H9 (cell line): ENCODE results near the gene SOSTDC1. TPM values are rescaled to one million over a fixed set of nuclear protein-coding genes. Genes with fewer than 3 reads are reported as not detected.
A peak's percentile ranks its signal among the peaks of the same experiment; 100 is the strongest.

ENCODE experiments used
- DNase-seq: peaks from one replicate; pipeline ENCODE4 v3.0.0-alpha.2; 2017
- H2AFZ ChIP-seq: one replicate; pipeline ENCODE4 v1.6.1; 2013; ENCODE audit warnings: mild to moderate bottlenecking, low read length, control low read depth, moderate library complexity
- H2AK5ac ChIP-seq: 2 replicates; pipeline ENCODE4 v1.6.1; 2013; ENCODE audit warnings: low read length, control low read depth, mixed read lengths; ENCODE audit not compliant: insufficient read length
- H2BK120ac ChIP-seq: one replicate; pipeline ENCODE4 v1.6.1; 2013; ENCODE audit warnings: low read depth, mild to moderate bottlenecking, low read length, control low read depth, inconsistent platforms; ENCODE audit not compliant: poor library complexity, severe bottlenecking
- H2BK12ac ChIP-seq: 2 replicates; pipeline ENCODE4 v1.6.1; 2013; ENCODE audit warnings: low read length, control low read depth, mixed read lengths, low read depth; ENCODE audit not compliant: insufficient read length
- H2BK15ac ChIP-seq: 2 replicates; pipeline ENCODE4 v1.6.1; 2013; ENCODE audit warnings: low read depth, low read length, control low read depth
- H2BK20ac ChIP-seq: one replicate; pipeline ENCODE4 v1.6.1; 2013; ENCODE audit warnings: low read depth, mild to moderate bottlenecking, low read length, control low read depth, inconsistent platforms; ENCODE audit not compliant: poor library complexity, severe bottlenecking
- H2BK5ac ChIP-seq: 2 replicates; pipeline ENCODE4 v1.6.1; 2013; ENCODE audit warnings: low read length, control low read depth, mixed read lengths; ENCODE audit not compliant: insufficient read length
- H3K14ac ChIP-seq: 2 replicates; pipeline ENCODE4 v1.6.1; 2013; ENCODE audit warnings: low read length, control low read depth; ENCODE audit not compliant: insufficient read depth
- H3K18ac ChIP-seq: 2 replicates; pipeline ENCODE4 v1.6.1; 2013; ENCODE audit warnings: low read depth, mild to moderate bottlenecking, mixed read lengths, low read length, control low read depth; ENCODE audit not compliant: insufficient read length
- H3K23ac ChIP-seq: 2 replicates; pipeline ENCODE4 v1.6.1; 2013; ENCODE audit warnings: low read length, control low read depth, mixed read lengths, low read depth; ENCODE audit not compliant: insufficient read length
- H3K23me2 ChIP-seq: 2 replicates; pipeline ENCODE4 v1.6.1; 2013; ENCODE audit warnings: low read depth, mild to moderate bottlenecking, mixed read lengths, low read length, control low read depth; ENCODE audit not compliant: insufficient read length, poor library complexity, severe bottlenecking
- H3K27ac ChIP-seq: 2 replicates; pipeline ENCODE4 v1.5.1; 2013; ENCODE audit warnings: low read length, control low read depth, mixed read lengths, low read depth; ENCODE audit not compliant: insufficient read length
- H3K27me3 ChIP-seq: 2 replicates; pipeline ENCODE4 v1.6.1; 2013; ENCODE audit warnings: low read length, control low read depth, inconsistent platforms; ENCODE audit not compliant: insufficient read depth
- H3K4ac ChIP-seq: 2 replicates; pipeline ENCODE4 v1.6.1; 2013; ENCODE audit warnings: low read depth, mild to moderate bottlenecking, control low read depth, inconsistent platforms, low read length, moderate library complexity
- H3K4me1 ChIP-seq: 2 replicates; pipeline ENCODE4 v1.6.1; 2013; ENCODE audit warnings: low read length, control low read depth, inconsistent platforms; ENCODE audit not compliant: insufficient read depth
- H3K4me2 ChIP-seq: 2 replicates; pipeline ENCODE4 v1.6.1; 2013; ENCODE audit warnings: low read length, control low read depth, mixed read lengths; ENCODE audit not compliant: insufficient read length, insufficient read depth
- H3K56ac ChIP-seq: 2 replicates; pipeline ENCODE4 v1.6.1; 2013; ENCODE audit warnings: low read depth, mild to moderate bottlenecking, mixed read lengths, low read length, control low read depth; ENCODE audit not compliant: insufficient read length
- H3K79me1 ChIP-seq: 2 replicates; pipeline ENCODE4 v1.6.1; 2013; ENCODE audit warnings: low read depth, mild to moderate bottlenecking, moderate library complexity, low read length, control low read depth, inconsistent platforms; ENCODE audit not compliant: insufficient read depth, poor library complexity, severe bottlenecking
- H3K79me2 ChIP-seq: 2 replicates; pipeline ENCODE4 v1.6.1; 2013; ENCODE audit warnings: low read length, control low read depth, inconsistent platforms; ENCODE audit not compliant: insufficient read depth
- H3K9ac ChIP-seq: 2 replicates; pipeline ENCODE4 v1.6.1; 2013; ENCODE audit warnings: low read length, control low read depth, mixed read lengths; ENCODE audit not compliant: insufficient read length; ENCODE audit errors: extremely low read depth
- H3K9me3 ChIP-seq: one replicate; pipeline ENCODE4 v1.6.1; 2013; ENCODE audit warnings: low read depth, low read length, inconsistent platforms; ENCODE audit not compliant: control insufficient read depth
- H3T11ph ChIP-seq: one replicate; pipeline ENCODE4 v1.6.1; 2013; ENCODE audit warnings: mild to moderate bottlenecking, low read length, control low read depth, inconsistent platforms
- H4K20me1 ChIP-seq: one replicate; pipeline ENCODE4 v1.6.1; 2013; ENCODE audit not compliant: control insufficient read depth, insufficient read length, insufficient read depth
- H4K5ac ChIP-seq: 2 replicates; pipeline ENCODE4 v1.6.1; 2013; ENCODE audit warnings: low read depth, mild to moderate bottlenecking, mixed read lengths, low read length, control low read depth; ENCODE audit not compliant: insufficient read length
- H4K8ac ChIP-seq: replicated peaks from 2 replicates; pipeline ENCODE4 v1.6.1; 2013; ENCODE audit warnings: low read length, control low read depth, mixed read lengths, low read depth; ENCODE audit not compliant: insufficient read length
- H4K91ac ChIP-seq: 2 replicates; pipeline ENCODE4 v1.6.1; 2013; ENCODE audit warnings: low read depth, mild to moderate bottlenecking, moderate library complexity, mixed read lengths, low read length, control low read depth; ENCODE audit not compliant: insufficient read length
- H3K27ac Mint-ChIP-seq, 3 experiments: 2 replicates in 2 of 3; 3 replicates in 1 of 3; pipeline ENCODE4 v1.8.0; 2020 to 2021; ENCODE audit warnings: mixed read lengths in 3 of 3, mild to moderate bottlenecking in 1 of 3, moderate library complexity in 1 of 3
- H3K27me3 Mint-ChIP-seq: 2 replicates; pipeline ENCODE4 v1.8.0; 2021; ENCODE audit warnings: low read depth, mild to moderate bottlenecking, moderate library complexity, mixed read lengths
- H3K36me3 Mint-ChIP-seq, 3 experiments: 2 replicates in 2 of 3; 3 replicates in 1 of 3; pipeline ENCODE4 v1.8.0; 2020 to 2021; ENCODE audit warnings: low read depth in 3 of 3, mixed read lengths in 3 of 3; ENCODE audit not compliant: insufficient read depth in 1 of 3
- H3K4me1 Mint-ChIP-seq, 2 experiments: 2 replicates each; pipeline ENCODE4 v1.8.0; 2020; ENCODE audit warnings: mixed read lengths in 2 of 2
- H3K4me3 Mint-ChIP-seq, 2 experiments: 2 replicates in 1 of 2; 3 replicates in 1 of 2; pipeline ENCODE4 v1.8.0; 2020 to 2021; ENCODE audit warnings: mild to moderate bottlenecking in 2 of 2, mixed read lengths in 2 of 2, moderate library complexity in 1 of 2
- H3K9me3 Mint-ChIP-seq, 2 experiments: 2 replicates in 1 of 2; 3 replicates in 1 of 2; pipeline ENCODE4 v1.8.0; 2020; ENCODE audit warnings: mild to moderate bottlenecking in 2 of 2, mixed read lengths in 2 of 2, moderate library complexity in 1 of 2
- CTCF ChIP-seq: fragments of 200-600 bp; sonication (generic); conservative IDR thresholded peaks from 3 replicates; pipeline ENCODE4 v1.8.0; 2021; ENCODE audit warnings: antibody characterized with exemption, mild to moderate bottlenecking
- WGBS: extraction: QIAGEN DNeasy Blood & Tissue Kit; methylation state at CpG from one replicate; pipeline ENCODE4 v1.1.7; 2013; ENCODE audit warnings: missing lambda C conversion rate, low lambda C conversion rate, mixed read lengths; ENCODE audit not compliant: insufficient read length; ENCODE audit errors: extremely low coverage; 5-methylcytosine and 5-hydroxymethylcytosine counted together
- long read RNA-seq: library from polyadenylated mRNA; unstranded; transcript quantifications from one replicate; pipeline ENCODE4 v2.0.0, GENCODE V29; 2020
- total RNA-seq: library from RNA; stranded (reverse); gene quantifications from 2 replicates; pipeline ENCODE4 v1.2.1, GENCODE V29; 2021

The SOSTDC1 gene
- not detected in 2 replicates for total RNA-seq
- long read RNA-seq: 0 reads

DNA sequence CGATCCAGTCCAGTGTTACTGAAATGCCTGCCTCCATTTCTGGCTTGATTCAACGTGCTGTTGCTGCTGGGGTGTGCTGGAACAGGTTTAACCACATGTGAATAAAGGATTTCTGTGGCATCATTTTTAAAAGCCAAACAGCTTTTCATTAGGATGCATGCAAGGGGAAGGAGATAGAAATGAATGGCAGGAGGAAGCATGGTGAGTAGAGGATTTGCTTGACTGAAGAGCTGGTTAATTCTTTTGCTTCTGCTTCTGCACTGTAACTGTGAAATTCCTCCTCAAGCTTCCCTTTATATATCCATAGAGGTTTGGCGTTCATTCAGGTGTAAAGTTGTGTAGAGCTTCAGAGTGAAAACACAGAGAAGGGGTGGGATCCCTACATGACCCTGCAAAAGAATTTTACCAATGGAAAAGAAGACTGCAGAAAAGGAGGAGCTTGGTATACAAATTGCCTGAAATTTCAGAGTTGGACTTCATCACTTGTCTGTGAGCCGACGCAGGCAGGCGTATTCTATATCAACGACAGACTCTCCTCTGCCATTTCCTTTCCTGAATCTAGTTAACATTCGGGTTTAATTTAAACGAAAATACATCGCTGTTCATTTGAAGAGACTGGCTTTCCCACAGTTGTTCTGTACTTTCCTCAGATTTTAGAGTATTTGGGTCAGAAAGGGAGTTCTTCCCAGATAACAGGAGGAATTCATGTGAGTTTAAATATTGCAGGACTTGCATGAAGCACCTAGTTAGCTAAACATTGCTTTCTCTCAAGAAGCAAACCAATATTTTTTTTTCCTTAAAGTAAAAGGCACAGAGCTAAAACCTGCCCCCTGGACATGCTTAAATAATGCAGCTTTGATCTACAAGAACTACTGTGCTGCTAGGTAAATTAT, at the start of gene SOSTDC1:
Gene SOSTDC1 (minus strand): TSS at position 270 of the 893 bp plus-strand sequence. CDS start 70 bp downstream, at position 200.
- Mint-ChIP-seq H3K27me3 (no peaks in the 10 kb centered on the region), H3K4me1 (peaks cover 33 to 38% of the 10 kb centered on the region in 2 experiments), H3K36me3 (no peaks in the 10 kb centered on the region), H3K4me3 (peak within 1 kb of the TSS in 1 of 2 experiments; percentile 41; a peak in 1 of 5 replicates), H3K27ac (peak within 1 kb of the TSS in 2 of 3 experiments; percentile 46 to 92; a peak in 4 of 7 replicates), H3K9me3 (no peaks in the 10 kb centered on the region)
- Histone ChIP-seq H3K79me2 (no peaks in the 10 kb centered on the region), H4K8ac (no peak within 1 kb of the TSS), H2AFZ (no peak within 1 kb of the TSS), H2BK120ac (no peak within 1 kb of the TSS), H3K14ac (no peak within 1 kb of the TSS), H3K9me3 (no peaks in the 10 kb centered on the region), H3T11ph (no peak within 1 kb of the TSS), H4K20me1 (no peaks in the 10 kb centered on the region), H2BK20ac (no peak within 1 kb of the TSS), H2BK12ac (no peak within 1 kb of the TSS), H3K4me1 (peaks cover 5% of the 10 kb centered on the region), H2AK5ac (no peak within 1 kb of the TSS), H3K27ac (no peak within 1 kb of the TSS), H4K5ac (no peak within 1 kb of the TSS), H3K56ac (no peak within 1 kb of the TSS), H3K4me2 (peak within 1 kb of the TSS; percentile 32), H4K91ac (no peak within 1 kb of the TSS), H3K4ac (no peak within 1 kb of the TSS), H2BK15ac (no peak within 1 kb of the TSS), H3K27me3 (no peaks in the 10 kb centered on the region), H3K79me1 (no peaks in the 10 kb centered on the region), H3K9ac (no peak within 1 kb of the TSS), H3K18ac (no peak within 1 kb of the TSS), H2BK5ac (no peak within 1 kb of the TSS), H3K23ac (no peak within 1 kb of the TSS), H3K23me2 (no peaks in the 10 kb centered on the region)
- WGBS: no CpG with 5 or more reads among the region's 10 CpGs
- no peak for DNase-seq
- no peak for TF ChIP-seq CTCF
